Activated CD4-positive, alpha-beta T cell treated with anti-CD3 and anti-CD28 coated beads, Interleukin-2, amount 50 U/mL, for 4 hours (primary cell): ENCODE data around the gene ADAMTSL5.

Source experiments
- DNase-seq, 2 experiments: peaks; one replicate each; pipeline ENCODE4 v3.0.0-alpha.2; 2020

The ADAMTSL5 gene

DNA sequence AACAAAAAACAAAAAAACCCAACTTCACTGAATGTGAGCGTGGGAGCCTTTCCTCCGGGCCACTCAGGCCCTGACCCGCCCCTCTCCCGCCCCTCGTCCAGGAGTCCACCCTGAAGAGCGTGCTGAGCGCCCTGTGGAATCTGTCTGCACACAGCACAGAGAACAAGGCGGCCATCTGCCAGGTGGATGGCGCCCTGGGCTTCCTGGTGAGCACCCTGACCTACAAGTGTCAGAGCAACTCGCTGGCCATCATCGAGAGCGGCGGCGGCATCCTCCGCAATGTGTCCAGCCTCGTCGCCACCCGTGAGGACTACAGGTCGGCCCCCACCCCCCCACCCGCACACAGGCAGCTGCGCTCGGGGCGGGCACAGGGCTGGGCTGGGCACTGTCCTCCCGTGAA lies 51.0 kb downstream of the ADAMTSL5 start:
- no peak for DNase-seq

GRCh38 chr19:1460033-1460995 lies 52.5 kb downstream of the ADAMTSL5 start:
- DNase-seq = no peak

GRCh38 chr19:1459479-1459878 lies 53.3 kb downstream of the ADAMTSL5 start:
- no peak for DNase-seq

GRCh38 chr19:1457892-1458291 lies 54.9 kb downstream of the ADAMTSL5 start:
- DNase-seq = no peak

DNA sequence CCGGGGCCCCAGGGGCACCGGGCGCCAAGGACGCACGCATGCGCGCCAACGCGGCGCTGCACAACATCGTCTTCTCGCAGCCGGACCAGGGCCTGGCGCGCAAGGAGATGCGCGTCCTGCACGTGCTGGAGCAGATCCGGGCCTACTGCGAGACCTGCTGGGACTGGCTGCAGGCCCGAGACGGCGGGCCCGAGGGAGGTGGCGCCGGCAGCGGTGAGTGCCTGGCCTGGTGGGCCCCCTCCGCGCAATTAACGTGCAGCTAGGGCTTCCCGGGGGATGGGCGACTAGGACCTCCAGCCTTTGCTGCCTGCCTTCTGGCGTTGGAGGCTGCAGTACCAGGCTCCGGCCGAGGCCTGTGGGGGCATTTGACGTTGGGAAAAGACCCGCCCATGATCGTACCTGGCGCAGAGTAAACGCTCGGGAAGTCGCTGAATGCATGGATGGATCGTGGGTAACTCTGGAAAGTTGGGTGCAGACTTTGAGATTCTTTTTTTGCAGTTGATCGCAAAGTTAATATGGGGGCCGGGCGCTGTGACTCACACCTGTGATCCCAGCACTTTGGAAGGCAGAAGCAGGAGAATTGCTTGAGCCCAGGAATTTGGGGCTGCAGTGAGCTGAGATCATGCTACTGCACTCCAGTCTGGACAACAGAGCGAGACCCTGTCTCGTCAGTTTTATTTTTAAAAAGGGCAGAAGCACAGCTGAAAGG lies 55.6 kb downstream of the ADAMTSL5 start:
- DNase-seq = no peak

DNA sequence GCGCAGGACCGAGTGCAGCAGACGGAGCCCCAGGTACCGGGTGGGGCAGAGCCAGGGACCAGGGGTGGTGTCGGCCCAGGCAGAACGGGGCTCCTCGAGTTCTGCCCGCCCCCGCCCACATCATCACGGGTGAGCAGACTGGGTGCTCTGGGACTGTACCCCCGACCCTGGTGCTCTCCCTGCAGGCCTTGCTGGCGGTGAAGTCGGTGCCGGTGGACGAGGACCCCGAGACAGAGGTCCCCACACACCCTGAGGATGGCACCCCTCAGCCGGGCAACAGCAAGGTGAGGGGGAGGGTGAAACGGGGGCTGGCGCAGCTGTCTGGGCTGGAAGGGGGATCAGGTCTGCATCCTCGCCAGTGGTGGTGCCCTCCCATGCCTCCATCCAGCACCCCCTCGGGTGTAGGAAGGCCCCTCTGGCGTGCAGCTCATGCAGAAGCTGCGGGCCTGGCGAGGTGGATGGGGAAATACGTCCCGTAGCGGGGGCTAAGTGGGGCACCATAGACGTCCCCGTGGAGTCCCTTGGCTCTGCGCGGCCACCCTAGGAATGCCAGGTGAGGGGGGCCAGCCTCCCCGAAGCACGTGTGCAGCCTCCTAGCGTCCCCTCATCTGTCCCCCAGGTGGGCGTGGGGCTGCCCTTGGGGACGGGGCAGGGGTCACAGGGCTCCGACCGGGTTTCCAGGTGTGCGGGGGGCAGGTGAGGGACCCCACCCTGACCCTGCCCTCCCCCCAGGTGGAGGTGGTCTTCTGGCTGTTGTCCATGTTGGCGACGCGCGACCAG lies 56.5 kb downstream of the ADAMTSL5 start:
- no peak for DNase-seq

GRCh38 chr19:1455336-1456120 lies 57.3 kb downstream of the ADAMTSL5 start:
- no peak for DNase-seq
